Caco-2 (cell line): Measurements from ENCODE around the gene MYH6. TPM values are rescaled to one million over a fixed set of nuclear protein-coding genes. Genes with fewer than 3 reads are reported as not detected.

ENCODE experiments used
- BruUV-seq: library from RNA; stranded (reverse); fragments of 400-500 nt; replicated peaks from 2 replicates; lab custom pipeline; 2021; lab: Mats Ljungman, UMichigan
- CTCF ChIA-PET: fragments of 300-600 bp; sonication (Branson Sonifier 250); formaldehyde crosslinking; loops from one replicate; lab custom pipeline; 2022; ENCODE audit warnings: antibody characterized with exemption; lab: Charles Lee
- POLR2A ChIA-PET: fragments of 300-600 bp; sonication (Branson Sonifier 250); formaldehyde crosslinking; loops from one replicate; lab custom pipeline; 2022; ENCODE audit warnings: antibody characterized with exemption; lab: Charles Lee
- DNase-seq, 2 experiments: peaks; one replicate each; pipeline versions ENCODE4 v3.0.0 to v3.0.0-alpha.2; 2020 to 2022
- H3K27me3 ChIP-seq: replicated peaks from 2 replicates; pipeline ENCODE4 v1.6.0; 2011; ENCODE audit warnings: low read length; ENCODE audit not compliant: control insufficient read depth, insufficient read depth
- H3K36me3 ChIP-seq: 2 replicates; pipeline ENCODE4 v1.5.1; 2011; ENCODE audit warnings: low read length; ENCODE audit not compliant: control insufficient read depth, insufficient read depth
- H3K4me1 ChIP-seq: fragments of 250-450 bp; sonication (Bioruptor Pico); 2 replicates; pipeline ENCODE4 v1.5.1; 2020; ENCODE audit warnings: mild to moderate bottlenecking
- H3K4me3 ChIP-seq: 2 replicates; pipeline ENCODE4 v1.5.1; 2011; ENCODE audit warnings: low read depth, mild to moderate bottlenecking, control low read depth, low read length
- H3K9me3 ChIP-seq: fragments of 250-450 bp; sonication (Bioruptor Pico); 2 replicates; pipeline ENCODE4 v1.5.1; 2020; ENCODE audit warnings: mild to moderate bottlenecking, moderate library complexity
- H3K27ac Mint-ChIP-seq: one replicate; pipeline ENCODE4 v1.8.0; 2022; ENCODE audit warnings: mixed read lengths; ENCODE audit not compliant: unreplicated experiment
- H3K27me3 Mint-ChIP-seq: one replicate; pipeline ENCODE4 v1.8.0; 2022; ENCODE audit warnings: mixed read lengths; ENCODE audit not compliant: insufficient read depth, unreplicated experiment
- H3K36me3 Mint-ChIP-seq: one replicate; pipeline ENCODE4 v1.8.0; 2022; ENCODE audit warnings: mild to moderate bottlenecking, mixed read lengths; ENCODE audit not compliant: insufficient read depth, unreplicated experiment
- H3K4me1 Mint-ChIP-seq: one replicate; pipeline ENCODE4 v1.8.0; 2022; ENCODE audit warnings: low read depth, mixed read lengths; ENCODE audit not compliant: unreplicated experiment
- H3K4me3 Mint-ChIP-seq: one replicate; pipeline ENCODE4 v1.8.0; 2022; ENCODE audit warnings: mild to moderate bottlenecking, moderate library complexity, mixed read lengths; ENCODE audit not compliant: unreplicated experiment
- H3K9me3 Mint-ChIP-seq: one replicate; pipeline ENCODE4 v1.8.0; 2022; ENCODE audit warnings: mixed read lengths; ENCODE audit not compliant: unreplicated experiment
- CTCF ChIP-seq, 2 experiments: fragments of 200-600 bp in 1 of 2; IDR thresholded peaks; 1 replicate in 1 of 2; 2 replicates in 1 of 2; pipeline versions ENCODE4 v1.5.1 to v1.8.0; 2011 to 2022; ENCODE audit warnings: antibody characterized with exemption in 1 of 2, control low read depth in 1 of 2, inconsistent platforms in 1 of 2, low read depth in 1 of 2, low read length in 1 of 2, mild to moderate bottlenecking in 1 of 2, moderate library complexity in 1 of 2; ENCODE audit not compliant: insufficient read depth in 1 of 2, severe bottlenecking in 1 of 2, unreplicated experiment in 1 of 2
- intact Hi-C: fragments of 100-400 bp; cut with micrococcal nuclease; formaldehyde crosslinking; loops from one replicate; pipeline ENCODE4 v1.10.0; 2022; ENCODE audit not compliant: unreplicated experiment
- total RNA-seq: library from RNA; stranded (reverse); gene quantifications from 2 replicates; pipeline ENCODE4 v1.2.3, GENCODE V29; 2022

MYH6 gene
- total RNA-seq, 1 experiment from 2014 or later, result not detected

- Mint-ChIP-seq H3K4me1 (peaks cover 9% of the 10 kb centered on the region), H3K27me3 (peaks cover 3% of the 10 kb centered on the region), H3K27ac (no peak overlapping the region), H3K36me3 (no peaks in the 10 kb centered on the region), H3K9me3 (no peaks in the 10 kb centered on the region), H3K4me3 (no peak overlapping the region)
- intact Hi-C loops, result no loop called here
- ChIA-PET POLR2A (no interaction called here), CTCF (interaction anchor here (0.7 kb wide), 1 partner anchor 23 kb away, joined by 3 read pairs; no protein-coding TSS in a partner anchor)
- DNase-seq, result peak; percentile 24 to 55
- no TSS peak for BruUV-seq
- Histone ChIP-seq H3K4me1 (no peaks in the 10 kb centered on the region), H3K4me3 (no peak overlapping the region), H3K36me3 (no peaks in the 10 kb centered on the region), H3K9me3 (no peaks in the 10 kb centered on the region), H3K27me3 (no peaks in the 10 kb centered on the region)
- TF ChIP-seq CTCF (IDR thresholded peaks at IDR 0.05; ENCODE audit: insufficient read depth in 1 of 2, low read depth in 1 of 2, low read length in 1 of 2, severe bottlenecking in 1 of 2, unreplicated experiment in 1 of 2), result no peak
Measured at GRCh38 chr14:23447361-23448350, 39.6 kb upstream of the MYH6 start.

GRCh38 chr14:23446291-23446851 lies 38.3 kb upstream of the MYH6 start:
- ChIA-PET POLR2A (no interaction called here), CTCF (no interaction called here)
- Histone ChIP-seq H3K36me3 (no peaks in the 10 kb centered on the region), H3K4me1 (no peaks in the 10 kb centered on the region), H3K9me3 (no peaks in the 10 kb centered on the region), H3K4me3 (no peak overlapping the region), H3K27me3 (no peaks in the 10 kb centered on the region)
- no peaks in the 10 kb centered on the region for H3K36me3 Mint-ChIP-seq
- H3K4me1 Mint-ChIP-seq, result peaks cover 9% of the 10 kb centered on the region
- peaks cover 3% of the 10 kb centered on the region for H3K27me3 Mint-ChIP-seq
- BruUV-seq, result no TSS peak
- TF ChIP-seq CTCF (IDR thresholded peaks at IDR 0.05; ENCODE audit: insufficient read depth in 1 of 2, low read depth in 1 of 2, low read length in 1 of 2, severe bottlenecking in 1 of 2, unreplicated experiment in 1 of 2), result peak in 1 of 2 experiments; percentile 5
- no peak overlapping the region for H3K27ac Mint-ChIP-seq
- no peak for DNase-seq
- intact Hi-C loops, result no loop called here
- H3K9me3 Mint-ChIP-seq, result no peaks in the 10 kb centered on the region
- no peak overlapping the region for H3K4me3 Mint-ChIP-seq

- intact Hi-C loops, result no loop called here
- no peak for TF ChIP-seq CTCF (IDR thresholded peaks at IDR 0.05; ENCODE audit: insufficient read depth in 1 of 2, low read depth in 1 of 2, low read length in 1 of 2, severe bottlenecking in 1 of 2, unreplicated experiment in 1 of 2)
- H3K36me3 Mint-ChIP-seq, result no peaks in the 10 kb centered on the region
Measured at GRCh38 chr14:23445773-23446172, 37.7 kb upstream of the MYH6 start.

More at GRCh38 chr14:23445773-23446172, 37.7 kb upstream of the MYH6 start:
- Mint-ChIP-seq H3K27ac (no peak overlapping the region), H3K4me3 (no peak overlapping the region), H3K27me3 (peaks cover 3% of the 10 kb centered on the region), H3K4me1 (peaks cover 9% of the 10 kb centered on the region), H3K9me3 (no peaks in the 10 kb centered on the region)
- no peak for DNase-seq
- ChIA-PET CTCF (no interaction called here), POLR2A (no interaction called here)
- Histone ChIP-seq H3K4me1 (no peaks in the 10 kb centered on the region), H3K4me3 (no peak overlapping the region), H3K9me3 (no peaks in the 10 kb centered on the region), H3K36me3 (no peaks in the 10 kb centered on the region), H3K27me3 (no peaks in the 10 kb centered on the region)
- BruUV-seq, result no TSS peak
